ENCODE data around the gene WBP2NL. TPM values are rescaled to one million over a fixed set of nuclear protein-coding genes. Genes with fewer than 3 reads are reported as not detected.

WBP2NL gene
- total and polyA plus RNA-seq, 2 donors (not counting 1 experiment from before 2014, with no cell fraction given): 1.6 to 10.4 TPM

DNA sequence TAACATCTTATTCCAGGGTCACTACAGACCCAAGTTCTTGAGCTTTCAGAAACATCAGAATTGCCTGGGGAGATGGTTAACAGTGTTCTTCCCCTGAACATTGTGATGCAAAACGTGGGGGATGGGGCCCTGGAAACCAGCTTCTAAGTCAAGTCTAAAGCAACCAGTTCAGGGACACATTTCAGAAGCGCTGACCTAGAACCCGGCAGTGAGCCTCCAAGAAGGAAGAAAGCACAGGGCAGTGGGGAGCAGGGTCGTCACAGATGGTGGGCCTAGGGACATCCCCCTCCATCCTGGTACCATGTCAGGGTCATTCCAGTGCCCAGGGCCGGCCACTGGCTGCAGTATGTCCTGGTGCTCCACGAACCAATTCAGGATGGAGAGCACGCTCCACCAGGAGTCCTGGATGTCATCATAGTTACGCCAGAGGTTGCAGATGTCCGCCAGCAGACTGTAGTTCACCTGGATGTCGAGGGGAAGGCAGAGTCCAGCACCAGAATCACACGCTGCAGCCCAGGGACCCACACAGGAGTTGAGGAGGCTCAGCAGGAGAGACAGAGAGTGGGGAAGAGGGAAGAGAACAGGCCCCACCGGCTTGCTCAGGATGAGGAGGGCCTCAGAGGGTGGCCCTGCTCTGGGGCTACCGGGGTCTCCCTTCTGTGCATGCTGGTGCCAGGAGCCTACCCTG lies 67.0 kb downstream of the WBP2NL start:
- Histone ChIP-seq H3K9ac (ENCODE audit: low read length) (no peak overlapping the region), H3K4me3 (ENCODE audit: control extremely low read depth in 1 of 5, extremely low read depth in 1 of 5, insufficient read depth in 1 of 5, low read depth in 2 of 5, low read length in 4 of 5) (no peak overlapping the region), H2AFZ (ENCODE audit: insufficient read depth, low read depth, low read length, poor library complexity, severe bottlenecking) (no peak overlapping the region), H4K20me1 (ENCODE audit: control insufficient read depth, insufficient read depth, low read length, poor library complexity, severe bottlenecking) (no peaks in the 10 kb centered on the region), H3K36me3 (replicated peaks in 1 of 2; ENCODE audit: control extremely low read depth in 1 of 2, control insufficient read depth in 1 of 2, extremely low read depth in 1 of 2, insufficient read depth in 2 of 2, low read length in 1 of 2) (peaks cover 0 to 25% of the 10 kb centered on the region in 2 experiments), H3K27ac (ENCODE audit: low read length in 2 of 2) (no peak overlapping the region), H3K9me3 (ENCODE audit: control extremely low read depth in 1 of 3, control insufficient read depth in 2 of 3, insufficient read depth in 1 of 3, low read length in 2 of 3) (peaks cover 0 to 3% (median 0%) of the 10 kb centered on the region in 3 donors), H3K27me3 (replicated peaks in 1 of 4; ENCODE audit: control extremely low read depth in 1 of 4, control insufficient read depth in 3 of 4, insufficient read depth in 4 of 4, low read length in 3 of 4) (no peaks in the 10 kb centered on the region), H3K4me1 (ENCODE audit: control insufficient read depth in 2 of 2, insufficient read depth in 2 of 2, low read length in 2 of 2) (peaks cover 8% of the 10 kb centered on the region in 2 donors), H3K79me2 (ENCODE audit: control insufficient read depth, insufficient read depth, low read length) (no peaks in the 10 kb centered on the region), H3K4me2 (replicated peaks; ENCODE audit: low read depth, low read length, poor library complexity, severe bottlenecking) (no peak overlapping the region)
- H3K27me3 Mint-ChIP-seq: no peaks in the 10 kb centered on the region
- ChIA-PET CTCF (no interaction called here), POLR2A (interaction anchor here (0.6 kb wide), 1 partner anchor 1343 kb away, joined by 3 read pairs; no protein-coding TSS in a partner anchor)
- DNase-seq: no peak
- intact Hi-C loops (cut with micrococcal nuclease): no loop called here
- H3K27ac Mint-ChIP-seq: no peak overlapping the region
- no peak for TF ChIP-seq EZH2 (IDR thresholded peaks at IDR 0.05; ENCODE audit: borderline replicate concordance, insufficient read depth, low read depth, low read length, poor library complexity, severe bottlenecking)
- TF ChIP-seq, protein P1, sequence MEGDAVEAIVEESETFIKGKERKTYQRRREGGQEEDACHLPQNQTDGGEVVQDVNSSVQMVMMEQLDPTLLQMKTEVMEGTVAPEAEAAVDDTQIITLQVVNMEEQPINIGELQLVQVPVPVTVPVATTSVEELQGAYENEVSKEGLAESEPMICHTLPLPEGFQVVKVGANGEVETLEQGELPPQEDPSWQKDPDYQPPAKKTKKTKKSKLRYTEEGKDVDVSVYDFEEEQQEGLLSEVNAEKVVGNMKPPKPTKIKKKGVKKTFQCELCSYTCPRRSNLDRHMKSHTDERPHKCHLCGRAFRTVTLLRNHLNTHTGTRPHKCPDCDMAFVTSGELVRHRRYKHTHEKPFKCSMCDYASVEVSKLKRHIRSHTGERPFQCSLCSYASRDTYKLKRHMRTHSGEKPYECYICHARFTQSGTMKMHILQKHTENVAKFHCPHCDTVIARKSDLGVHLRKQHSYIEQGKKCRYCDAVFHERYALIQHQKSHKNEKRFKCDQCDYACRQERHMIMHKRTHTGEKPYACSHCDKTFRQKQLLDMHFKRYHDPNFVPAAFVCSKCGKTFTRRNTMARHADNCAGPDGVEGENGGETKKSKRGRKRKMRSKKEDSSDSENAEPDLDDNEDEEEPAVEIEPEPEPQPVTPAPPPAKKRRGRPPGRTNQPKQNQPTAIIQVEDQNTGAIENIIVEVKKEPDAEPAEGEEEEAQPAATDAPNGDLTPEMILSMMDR (IDR thresholded peaks at IDR 0.05): no peak
- peaks cover 14% of the 10 kb centered on the region for H3K4me1 Mint-ChIP-seq
- no peak for ATAC-seq (ENCODE audit: low read depth)
- WGBS (ENCODE audit: insufficient coverage): 96% methylated on average over 12 of the region's 13 CpGs
- no peak overlapping the region for H3K4me3 Mint-ChIP-seq
- H3K9me3 Mint-ChIP-seq (ENCODE audit: insufficient read depth): no peaks in the 10 kb centered on the region

DNA sequence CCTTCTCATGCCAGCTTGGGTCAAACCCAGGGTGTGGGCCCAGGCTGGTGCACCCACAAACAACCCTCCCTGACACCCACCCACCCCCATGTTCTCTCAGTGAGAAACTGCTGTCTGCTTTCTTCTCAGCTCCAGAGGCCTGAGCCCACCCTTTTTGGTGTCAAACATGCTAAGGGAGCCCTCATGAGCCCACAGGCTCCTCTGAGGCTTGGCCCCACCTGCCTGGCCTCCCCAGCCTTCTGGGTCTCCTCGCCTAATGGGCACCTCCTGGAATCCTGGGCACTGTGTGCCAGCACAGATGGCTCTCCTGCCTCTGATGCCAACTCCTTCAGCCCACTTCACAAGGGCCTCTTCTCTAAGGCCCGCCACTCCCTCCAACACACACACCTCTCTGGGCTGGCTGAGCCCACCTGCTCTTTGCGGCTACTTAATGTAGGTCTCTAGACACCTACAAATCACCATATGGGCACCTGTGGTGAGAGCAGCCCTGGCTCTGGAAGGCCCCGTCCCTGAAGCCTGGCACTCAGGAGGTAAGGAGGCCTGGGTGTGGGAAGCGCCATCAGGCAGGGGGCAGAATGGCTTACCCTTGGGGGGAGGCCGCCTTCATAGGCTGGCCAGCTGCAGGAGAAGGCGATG lies 67.7 kb downstream of the WBP2NL start:
- peaks cover 10 to 13% of the 10 kb centered on the region in 2 donors for H3K4me1 ChIP-seq (ENCODE audit: control insufficient read depth in 2 of 2, insufficient read depth in 2 of 2, low read length in 2 of 2)
- no peak overlapping the region for H3K4me3 ChIP-seq (ENCODE audit: control extremely low read depth in 1 of 5, extremely low read depth in 1 of 5, insufficient read depth in 1 of 5, low read depth in 2 of 5, low read length in 4 of 5)
- TF ChIP-seq EZH2 (IDR thresholded peaks at IDR 0.05; ENCODE audit: borderline replicate concordance, insufficient read depth, low read depth, low read length, poor library complexity, severe bottlenecking): no peak
- TF ChIP-seq, protein P1 (IDR thresholded peaks at IDR 0.05): no peak
- WGBS (ENCODE audit: insufficient coverage): 100% methylated on average over 4 of the region's 7 CpGs
- ChIA-PET POLR2A (no interaction called here), CTCF (no interaction called here)
- no peaks in the 10 kb centered on the region for H3K79me2 ChIP-seq (ENCODE audit: control insufficient read depth, insufficient read depth, low read length)
- H4K20me1 ChIP-seq (ENCODE audit: control insufficient read depth, insufficient read depth, low read length, poor library complexity, severe bottlenecking): no peaks in the 10 kb centered on the region
- Mint-ChIP-seq H3K4me1 (peaks cover 20% of the 10 kb centered on the region), H3K27me3 (no peaks in the 10 kb centered on the region), H3K9me3 (ENCODE audit: insufficient read depth) (no peaks in the 10 kb centered on the region), H3K4me3 (no peak overlapping the region), H3K27ac (no peak overlapping the region)
- no peak overlapping the region for H3K9ac ChIP-seq (ENCODE audit: low read length)
- H3K27ac ChIP-seq (ENCODE audit: low read length in 2 of 2): no peak overlapping the region
- H3K4me2 ChIP-seq (replicated peaks; ENCODE audit: low read depth, low read length, poor library complexity, severe bottlenecking): no peak overlapping the region
- no peaks in the 10 kb centered on the region for H3K27me3 ChIP-seq (replicated peaks in 1 of 4; ENCODE audit: control extremely low read depth in 1 of 4, control insufficient read depth in 3 of 4, insufficient read depth in 4 of 4, low read length in 3 of 4)
- ATAC-seq (ENCODE audit: low read depth) (no peak), DNase-seq (no peak)
- H2AFZ ChIP-seq (ENCODE audit: insufficient read depth, low read depth, low read length, poor library complexity, severe bottlenecking): no peak overlapping the region
- intact Hi-C loops (cut with micrococcal nuclease): no loop called here
- no peaks in the 10 kb centered on the region for H3K9me3 ChIP-seq (ENCODE audit: control extremely low read depth in 1 of 3, control insufficient read depth in 2 of 3, insufficient read depth in 1 of 3, low read length in 2 of 3)
- H3K36me3 ChIP-seq (replicated peaks in 1 of 2; ENCODE audit: control extremely low read depth in 1 of 2, control insufficient read depth in 1 of 2, extremely low read depth in 1 of 2, insufficient read depth in 2 of 2, low read length in 1 of 2): peaks cover 0 to 22% of the 10 kb centered on the region in 2 experiments

Data from B cell (primary cell).